Esophagus squamous epithelium (tissue), 5 donors: ENCODE data around the gene SIMC1. TPM values are rescaled to one million over a fixed set of nuclear protein-coding genes. Genes with fewer than 3 reads are reported as not detected.

ENCODE experiments used
- DNase-seq: peaks from one replicate; lab custom pipeline; 2025; lab: John Stamatoyannopoulos, UW
- H3K27ac ChIP-seq, 4 donors: fragments of 200-600 bp; sonication (generic); one replicate each; pipeline ENCODE4 v1.5.1; 2016 to 2019; ENCODE audit warnings: mild to moderate bottlenecking in 1 of 4
- H3K27me3 ChIP-seq, 4 donors: fragments of 200-600 bp; sonication (generic); 1 replicate in 3 of 4; 2 replicates in 1 of 4; pipeline versions ENCODE4 v1.5.1 to v1.6.0; 2017 to 2021; ENCODE audit warnings: antibody characterized with exemption in 1 of 4
- H3K36me3 ChIP-seq, 3 donors: fragments of 200-600 bp; sonication (generic); one replicate each; pipeline ENCODE4 v1.5.1; 2016 to 2019
- H3K4me1 ChIP-seq, 3 donors: fragments of 200-600 bp; sonication (generic); one replicate each; pipeline ENCODE4 v1.5.1; 2017 to 2019
- H3K4me3 ChIP-seq, 4 donors: fragments of 200-600 bp; sonication (generic); 1 replicate in 3 of 4; 2 replicates in 1 of 4; pipeline ENCODE4 v1.5.1; 2016 to 2019; ENCODE audit warnings: mild to moderate bottlenecking in 2 of 4, moderate library complexity in 1 of 4
- H3K9me3 ChIP-seq, 3 donors: fragments of 200-600 bp; sonication (generic); one replicate each; pipeline ENCODE4 v1.5.1; 2016 to 2019
- POLR2A ChIP-seq, 4 donors: fragments of 450-650 bp; IDR thresholded peaks; one replicate each; pipeline ENCODE4 v1.6.1; 2017; ENCODE audit warnings: antibody characterized with exemption in 4 of 4, mild to moderate bottlenecking in 4 of 4, moderate library complexity in 3 of 4
- WGBS, 2 donors: methylation state at CpG; one replicate each; pipeline ENCODE4 v1.1.5; 2018; 5-methylcytosine and 5-hydroxymethylcytosine counted together
- intact Hi-C: fragments of 100-400 bp; cut with DNase I; formaldehyde crosslinking; loops from one replicate; pipeline ENCODE4 v1.15.0; 2022
- total RNA-seq, 4 donors: library from RNA; depleted of rRNA; stranded (reverse); fragments of >200 nt; gene quantifications; one replicate each; pipeline ENCODE4 v1.1.0, GENCODE V29; 2016
- TF ChIP-seq, protein P1 (sequence below), 6 experiments: fragments of 450-650 bp in 4 of 6; fragments of 200-600 bp in 2 of 6; sonication (generic) in 2 of 6; IDR thresholded peaks; one replicate each; pipeline ENCODE4 v1.5.1; 2016 to 2019; ENCODE audit warnings: antibody characterized with exemption in 6 of 6, mild to moderate bottlenecking in 4 of 6, moderate library complexity in 4 of 6
- donor health status: DM: yes; HTN: yes; CAD: no.

SIMC1 gene
- total RNA-seq, 4 donors from 2014 or later: 2.2 to 11.4 (median 5.6) TPM

DNA sequence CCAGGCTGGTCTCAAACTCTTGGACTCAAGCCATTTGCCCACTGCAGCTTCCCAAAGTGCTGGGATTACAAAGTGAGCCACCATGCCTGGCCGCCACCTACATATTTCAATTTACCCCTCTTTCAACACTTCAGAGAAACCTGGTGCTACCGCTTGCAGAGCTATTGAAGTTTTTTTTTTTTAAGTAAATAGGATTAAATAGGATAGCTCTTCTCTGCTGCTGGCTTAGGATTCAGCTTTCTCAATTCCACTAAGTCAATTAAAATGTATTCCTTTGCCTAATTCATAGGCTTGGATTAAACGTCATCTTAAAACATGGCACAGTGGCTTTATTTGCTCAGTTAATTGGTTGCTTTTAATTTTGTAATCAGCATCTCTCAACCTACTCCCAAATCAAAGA is 82.4 kb downstream of the SIMC1 start:
- Histone ChIP-seq H3K27ac (no peak overlapping the region), H3K27me3 (no peaks in the 10 kb centered on the region), H3K4me1 (peaks cover 0 to 19% (median 0%) of the 10 kb centered on the region in 3 donors), H3K9me3 (no peaks in the 10 kb centered on the region), H3K36me3 (peaks cover 0 to 48% (median 4%) of the 10 kb centered on the region in 3 donors), H3K4me3 (no peak overlapping the region)
- 92 to 97% methylated on average over 3 of the region's 3 CpGs for WGBS, 2 donors
- intact Hi-C loops: no loop called here
- DNase-seq: no peak
- no peak for TF ChIP-seq POLR2A (IDR thresholded peaks at IDR 0.05)
- TF ChIP-seq, protein P1, sequence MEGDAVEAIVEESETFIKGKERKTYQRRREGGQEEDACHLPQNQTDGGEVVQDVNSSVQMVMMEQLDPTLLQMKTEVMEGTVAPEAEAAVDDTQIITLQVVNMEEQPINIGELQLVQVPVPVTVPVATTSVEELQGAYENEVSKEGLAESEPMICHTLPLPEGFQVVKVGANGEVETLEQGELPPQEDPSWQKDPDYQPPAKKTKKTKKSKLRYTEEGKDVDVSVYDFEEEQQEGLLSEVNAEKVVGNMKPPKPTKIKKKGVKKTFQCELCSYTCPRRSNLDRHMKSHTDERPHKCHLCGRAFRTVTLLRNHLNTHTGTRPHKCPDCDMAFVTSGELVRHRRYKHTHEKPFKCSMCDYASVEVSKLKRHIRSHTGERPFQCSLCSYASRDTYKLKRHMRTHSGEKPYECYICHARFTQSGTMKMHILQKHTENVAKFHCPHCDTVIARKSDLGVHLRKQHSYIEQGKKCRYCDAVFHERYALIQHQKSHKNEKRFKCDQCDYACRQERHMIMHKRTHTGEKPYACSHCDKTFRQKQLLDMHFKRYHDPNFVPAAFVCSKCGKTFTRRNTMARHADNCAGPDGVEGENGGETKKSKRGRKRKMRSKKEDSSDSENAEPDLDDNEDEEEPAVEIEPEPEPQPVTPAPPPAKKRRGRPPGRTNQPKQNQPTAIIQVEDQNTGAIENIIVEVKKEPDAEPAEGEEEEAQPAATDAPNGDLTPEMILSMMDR (IDR thresholded peaks at IDR 0.05): no peak

DNA sequence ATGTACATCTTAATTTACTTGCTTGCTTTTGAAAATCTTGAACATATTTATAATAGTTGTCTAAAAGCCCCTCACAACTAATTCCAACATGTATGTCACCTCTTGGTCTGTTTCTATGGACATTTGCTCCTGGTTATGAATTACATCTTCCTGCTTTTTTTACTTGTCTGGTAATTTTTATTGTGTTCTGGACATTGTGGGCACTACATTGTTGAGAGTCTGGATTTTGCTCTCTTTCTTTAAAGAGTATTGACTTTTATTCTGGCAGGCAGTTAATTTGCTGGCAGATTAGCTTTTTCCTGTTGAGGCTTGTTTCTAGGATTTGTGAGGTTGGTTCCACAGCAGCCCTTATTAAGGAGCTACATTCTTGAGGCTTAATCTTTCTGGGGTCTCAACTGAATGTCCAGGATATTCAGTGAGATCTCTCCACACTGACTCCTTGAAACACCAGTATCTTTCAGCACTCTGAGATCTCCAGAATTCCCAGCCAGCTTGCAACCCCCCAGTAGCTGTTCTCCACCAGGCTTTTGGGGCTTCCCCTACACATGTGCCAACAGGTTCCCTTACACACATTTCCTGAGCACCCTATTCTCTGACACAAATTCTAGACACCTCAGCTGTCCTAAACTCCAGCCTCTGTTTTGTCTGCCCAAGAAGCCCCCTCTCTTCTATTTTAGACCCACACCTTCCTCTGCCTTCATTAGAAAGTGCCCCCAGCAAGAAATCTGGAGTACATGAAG is 96.0 kb downstream of the SIMC1 start:
- peaks cover 0 to 7% (median 0%) of the 10 kb centered on the region in 3 donors for H3K9me3 ChIP-seq
- intact Hi-C loops: no loop called here
- H3K36me3 ChIP-seq: peaks cover 0 to 48% (median 0%) of the 10 kb centered on the region in 3 donors
- DNase-seq: no peak
- H3K27ac ChIP-seq: no peak overlapping the region
- H3K4me3 ChIP-seq: no peak overlapping the region
- H3K27me3 ChIP-seq: no peaks in the 10 kb centered on the region
- no peaks in the 10 kb centered on the region for H3K4me1 ChIP-seq
- TF ChIP-seq, protein P1 (IDR thresholded peaks at IDR 0.05): no peak

DNA sequence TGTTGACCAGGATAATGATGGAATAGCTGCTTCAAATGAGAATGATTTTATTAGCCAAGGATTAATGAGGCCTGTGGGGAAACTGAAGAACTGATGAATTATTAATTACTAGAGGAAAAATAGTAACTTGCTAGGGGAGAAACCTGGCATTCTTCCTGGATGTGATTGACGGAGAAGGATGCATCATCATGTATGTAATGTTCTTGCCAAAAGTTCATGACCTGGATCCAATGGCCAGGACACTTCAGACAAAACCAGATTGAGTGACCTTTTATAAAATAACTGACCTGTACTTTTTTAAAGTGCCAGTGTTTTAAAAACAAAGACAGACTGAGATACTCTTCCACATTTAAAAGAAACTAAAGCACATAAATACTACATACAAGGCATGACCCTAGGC is 99.7 kb downstream of the SIMC1 start:
- H3K9me3 ChIP-seq: peaks cover 0 to 7% (median 0%) of the 10 kb centered on the region in 3 donors
- no peak overlapping the region for H3K4me3 ChIP-seq
- WGBS, 2 donors: 25 to 46% methylated on average over 1 of the region's 1 CpG
- no peaks in the 10 kb centered on the region for H3K4me1 ChIP-seq
- DNase-seq: no peak
- H3K27me3 ChIP-seq: no peaks in the 10 kb centered on the region
- H3K27ac ChIP-seq: no peak overlapping the region
- H3K36me3 ChIP-seq: peaks cover 0 to 65% (median 0%) of the 10 kb centered on the region in 3 donors
- intact Hi-C loops: no loop called here
- TF ChIP-seq POLR2A (IDR thresholded peaks at IDR 0.05): no peak
- TF ChIP-seq, protein P1 (IDR thresholded peaks at IDR 0.05): no peak

DNA sequence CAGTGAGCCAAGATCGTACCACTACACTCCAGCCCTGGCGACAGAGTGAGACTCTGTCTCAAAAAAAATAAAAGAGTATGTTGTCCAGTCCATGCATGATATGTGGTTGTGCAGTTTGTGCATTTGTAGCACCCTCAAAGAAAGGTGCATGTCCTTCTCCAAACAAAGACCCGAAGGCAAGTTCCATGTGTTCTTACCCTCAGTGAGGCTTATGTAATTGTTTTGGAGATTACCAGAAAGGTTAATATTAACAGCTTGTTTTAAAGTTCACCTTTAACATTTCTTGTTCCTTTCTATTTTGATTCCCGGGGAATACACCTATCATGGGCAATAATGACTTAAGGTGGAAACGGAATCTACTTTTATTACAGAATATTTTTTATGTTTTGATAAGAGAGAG is 101.1 kb downstream of the SIMC1 start:
- DNase-seq: no peak
- no peak overlapping the region for H3K27ac ChIP-seq
- H3K4me3 ChIP-seq: no peak overlapping the region
- TF ChIP-seq, protein P1 (IDR thresholded peaks at IDR 0.05): no peak
- no peak for TF ChIP-seq POLR2A (IDR thresholded peaks at IDR 0.05)
- H3K4me1 ChIP-seq: no peaks in the 10 kb centered on the region
- peaks cover 0 to 65% (median 0%) of the 10 kb centered on the region in 3 donors for H3K36me3 ChIP-seq
- intact Hi-C loops: no loop called here
- H3K27me3 ChIP-seq: no peaks in the 10 kb centered on the region
- H3K9me3 ChIP-seq: peaks cover 0 to 2% (median 0%) of the 10 kb centered on the region in 3 donors
- 91% methylated on average over 5 of the region's 5 CpGs for WGBS, 2 donors

DNA sequence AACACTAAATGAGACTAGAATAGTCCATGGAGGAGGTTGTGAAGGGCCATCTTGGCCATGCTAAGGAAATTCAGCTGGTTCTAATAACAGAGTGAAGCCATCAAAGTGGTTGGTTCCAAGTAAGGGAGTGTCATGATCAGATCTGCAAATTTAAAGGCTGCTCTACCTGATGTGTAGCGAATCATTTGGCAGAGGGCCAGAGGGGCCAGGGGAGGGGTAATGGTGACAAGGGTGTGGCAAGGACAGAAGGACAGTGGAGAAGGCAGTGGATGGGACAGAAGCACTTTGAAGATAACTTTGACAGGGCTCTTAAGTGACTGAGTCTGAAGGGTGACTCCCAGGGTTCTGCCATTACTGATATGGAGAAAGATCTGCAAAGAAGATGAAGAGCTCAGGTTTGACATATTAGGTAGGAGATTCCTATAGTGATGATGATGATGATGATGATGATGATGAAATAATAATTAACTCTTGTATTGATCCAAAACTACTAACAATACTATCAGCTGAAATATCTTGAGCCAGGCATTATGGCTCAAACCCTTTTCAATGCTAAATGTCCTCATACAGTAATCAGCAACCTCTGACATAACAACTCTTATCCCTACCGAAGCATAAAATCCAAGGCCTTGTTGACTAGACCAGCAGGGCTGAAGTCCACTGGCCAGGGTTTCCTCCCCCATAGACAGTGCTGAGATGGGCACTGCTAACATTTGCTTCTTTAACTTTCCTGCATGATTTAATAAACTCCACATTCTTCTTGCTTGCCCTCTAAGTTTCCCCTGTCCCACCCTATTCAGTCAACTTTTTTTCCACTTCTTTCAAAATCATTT is 103.3 kb downstream of the SIMC1 start:
- H3K4me3 ChIP-seq: no peak overlapping the region
- no peak overlapping the region for H3K27ac ChIP-seq
- DNase-seq: no peak
- TF ChIP-seq, protein P1 (IDR thresholded peaks at IDR 0.05): no peak
- TF ChIP-seq POLR2A (IDR thresholded peaks at IDR 0.05): no peak
- H3K36me3 ChIP-seq: peaks cover 0 to 77% (median 11%) of the 10 kb centered on the region in 3 donors
- intact Hi-C loops: no loop called here
- 93 to 100% methylated on average over 2 of the region's 2 CpGs for WGBS, 2 donors
- no peaks in the 10 kb centered on the region for H3K27me3 ChIP-seq
- H3K4me1 ChIP-seq: no peaks in the 10 kb centered on the region
- no peaks in the 10 kb centered on the region for H3K9me3 ChIP-seq
